SK-N-SH (cell line): ENCODE data around the gene ERMAP. TPM values are rescaled to one million over a fixed set of nuclear protein-coding genes. Genes with fewer than 3 reads are reported as not detected.
A peak's percentile ranks its signal among the peaks of the same experiment; 100 is the strongest.

ENCODE experiments used
- CTCF ChIA-PET: fragments of 300-600, 350-600 bp; formaldehyde crosslinking; extraction: SDS; loops from one replicate; lab custom pipeline; 2021; lab: Yijun Ruan, JAX
- POLR2A ChIA-PET: fragments of 350-600 bp; sonication (Branson Sonifier 250); formaldehyde crosslinking; extraction: SDS; loops from one replicate; lab custom pipeline; 2020; ENCODE audit warnings: antibody characterized with exemption, inconsistent platforms; lab: Yijun Ruan, JAX
- DNase-seq: peaks from one replicate; pipeline ENCODE4 v3.0.0; 2012
- H2AFZ ChIP-seq: fragments of 200-600 bp; sonication (generic); 2 replicates; pipeline ENCODE4 v1.8.1; 2016; ENCODE audit warnings: antibody characterized with exemption, mild to moderate bottlenecking, low read depth
- H3F3A ChIP-seq: fragments of 200-600 bp; sonication (generic); replicated peaks from 2 replicates; pipeline ENCODE3; 2016; ENCODE audit warnings: antibody characterized with exemption, mild to moderate bottlenecking; ENCODE audit not compliant: insufficient read depth
- H3K27ac ChIP-seq, 2 experiments: fragments of 200-500 bp in 1 of 2; fragments of 200-600 bp in 1 of 2; sonication (Bioruptor generic) in 1 of 2; sonication (generic), shearing (Covaris generic) in 1 of 2; 2 replicates each; pipeline versions ENCODE4 v1.5.1 to v1.6.1; 2014 to 2016; ENCODE audit warnings: low read depth in 2 of 2, inconsistent platforms in 1 of 2, low read length in 1 of 2, mild to moderate bottlenecking in 1 of 2, mixed read lengths in 1 of 2
- H3K27me3 ChIP-seq: fragments of 200-600 bp; sonication (generic), shearing (Covaris generic); 2 replicates; pipeline ENCODE4 v1.6.1; 2016; ENCODE audit warnings: mixed run types; ENCODE audit not compliant: insufficient read depth
- H3K36me3 ChIP-seq, 2 experiments: fragments of 200-500 bp in 1 of 2; fragments of 200-600 bp in 1 of 2; sonication (Bioruptor generic) in 1 of 2; sonication (generic) in 1 of 2; replicated peaks in 1 of 2; 2 replicates each; pipeline versions ENCODE3 to v1.5.1; 2014 to 2016; ENCODE audit warnings: low read length in 1 of 2, mild to moderate bottlenecking in 1 of 2; ENCODE audit not compliant: insufficient read depth in 2 of 2, control insufficient read depth in 1 of 2
- H3K4me1 ChIP-seq, 2 experiments: fragments of 200-500 bp in 1 of 2; fragments of 200-600 bp in 1 of 2; sonication (Bioruptor generic) in 1 of 2; sonication (generic), shearing (Covaris generic) in 1 of 2; 2 replicates each; pipeline versions ENCODE4 v1.5.1 to v1.6.1; 2014 to 2016; ENCODE audit warnings: low read depth in 1 of 2, low read length in 1 of 2, mixed run types in 1 of 2; ENCODE audit not compliant: insufficient read depth in 2 of 2, control insufficient read depth in 1 of 2
- H3K4me2 ChIP-seq: fragments of 200-600 bp; sonication (generic), shearing (Covaris generic); 2 replicates; pipeline ENCODE4 v1.6.1; 2017; ENCODE audit warnings: mixed run types
- H3K4me3 ChIP-seq, 2 experiments: fragments of 200-500 bp in 1 of 2; fragments of 200-600 bp in 1 of 2; sonication (Bioruptor generic) in 1 of 2; sonication (generic), shearing (Covaris generic) in 1 of 2; 2 replicates each; pipeline versions ENCODE4 v1.5.1 to v1.8.1; 2014 to 2016; ENCODE audit warnings: low read depth in 2 of 2, inconsistent platforms in 1 of 2, low read length in 1 of 2, mild to moderate bottlenecking in 1 of 2, mixed read lengths in 1 of 2, moderate library complexity in 1 of 2
- H3K79me2 ChIP-seq: fragments of 200-600 bp; sonication (generic); 2 replicates; pipeline ENCODE4 v1.8.1; 2017; ENCODE audit warnings: mild to moderate bottlenecking; ENCODE audit not compliant: insufficient read depth
- H3K9ac ChIP-seq: fragments of 200-600 bp; sonication (generic); 2 replicates; pipeline ENCODE4 v1.6.1; 2017; ENCODE audit warnings: mixed run types
- H3K9me2 ChIP-seq: fragments of 200-600 bp; sonication (generic); 2 replicates; pipeline ENCODE4 v1.6.1; 2017; ENCODE audit warnings: mixed run types
- H3K9me3 ChIP-seq: fragments of 200-600 bp; sonication (generic); 2 replicates; pipeline ENCODE4 v1.6.1; 2017; ENCODE audit warnings: mixed run types, mild to moderate bottlenecking, moderate library complexity
- H4K20me1 ChIP-seq: fragments of 200-600 bp; sonication (generic); 2 replicates; pipeline ENCODE4 v1.6.1; 2017; ENCODE audit warnings: mild to moderate bottlenecking, mixed run types; ENCODE audit not compliant: insufficient read depth
- CHD2 ChIP-seq: fragments of 150-350 bp; IDR thresholded peaks from 2 replicates; pipeline ENCODE4 v1.6.1; 2018; ENCODE audit warnings: low read length; ENCODE audit not compliant: partially characterized antibody
- CTCF ChIP-seq: fragments of 200-600 bp; sonication (generic); IDR thresholded peaks from 2 replicates; pipeline ENCODE4 v1.6.1; 2017; ENCODE audit warnings: antibody characterized with exemption, mild to moderate bottlenecking, moderate library complexity
- ELF1 ChIP-seq: IDR thresholded peaks from 2 replicates; pipeline ENCODE4 v1.4.0; 2012
- EZH2phosphoT487 ChIP-seq: fragments of 200-600 bp; sonication (generic); IDR thresholded peaks from 2 replicates; pipeline ENCODE4 v1.6.1; 2017; ENCODE audit warnings: low read depth, mixed run types, mild to moderate bottlenecking, antibody characterized with exemption, moderate library complexity, borderline replicate concordance
- FOSL2 ChIP-seq: IDR thresholded peaks from 2 replicates; pipeline ENCODE4 v1.4.0; 2012; ENCODE audit warnings: low read depth, mild to moderate bottlenecking, moderate library complexity, borderline replicate concordance
- FOXJ3 ChIP-seq: sonication (generic); formaldehyde crosslinking; IDR thresholded peaks from 2 replicates; pipeline ENCODE4 v1.5.1; 2020; ENCODE audit warnings: mild to moderate bottlenecking, missing genetic modification reagents
- FOXM1 ChIP-seq: IDR thresholded peaks from 2 replicates; pipeline ENCODE4 v1.4.0; 2012; ENCODE audit warnings: low read depth, mild to moderate bottlenecking
- GATA2 ChIP-seq: sonication (generic); formaldehyde crosslinking; IDR thresholded peaks from 2 replicates; pipeline ENCODE4 v1.5.0; 2020; ENCODE audit warnings: mild to moderate bottlenecking, missing genetic modification reagents
- IRF3 ChIP-seq: fragments of 150-350 bp; IDR thresholded peaks from 2 replicates; pipeline ENCODE4 v1.6.1; 2016; ENCODE audit warnings: mild to moderate bottlenecking, low read depth, low read length
- MEF2A ChIP-seq: IDR thresholded peaks from 2 replicates; pipeline ENCODE4 v1.4.0; 2012; ENCODE audit warnings: low read depth, borderline replicate concordance
- MXI1 ChIP-seq: IDR thresholded peaks from 2 replicates; pipeline ENCODE4 v1.6.1; 2012; ENCODE audit warnings: mild to moderate bottlenecking, low read depth, low read length, improper control_type of control experiment
- NFIC ChIP-seq: IDR thresholded peaks from 2 replicates; pipeline ENCODE4 v1.4.0; 2012; ENCODE audit warnings: borderline replicate concordance
- PBX3 ChIP-seq: IDR thresholded peaks from 2 replicates; pipeline ENCODE4; 2012
- RAD21 ChIP-seq: IDR thresholded peaks from 2 replicates; pipeline ENCODE4 v1.6.1; 2012; ENCODE audit warnings: mild to moderate bottlenecking, low read length
- RCOR1 ChIP-seq: fragments of 150-350 bp; IDR thresholded peaks from 2 replicates; pipeline ENCODE4 v1.6.1; 2017; ENCODE audit warnings: antibody characterized with exemption, low read length
- RXRA ChIP-seq: IDR thresholded peaks from 2 replicates; pipeline ENCODE4 v1.4.0; 2012; ENCODE audit warnings: low read depth, mild to moderate bottlenecking, borderline replicate concordance
- SIN3A ChIP-seq: IDR thresholded peaks from 2 replicates; pipeline ENCODE4 v1.6.1; 2012; ENCODE audit warnings: low read depth, mild to moderate bottlenecking, low read length, moderate library complexity, borderline replicate concordance
- SMC3 ChIP-seq: IDR thresholded peaks from 2 replicates; pipeline ENCODE4 v1.6.1; 2012; ENCODE audit warnings: low read depth, low read length, improper control_type of control experiment
- TEAD4 ChIP-seq: IDR thresholded peaks from 2 replicates; pipeline ENCODE4 v1.4.0; 2012; ENCODE audit warnings: mild to moderate bottlenecking, borderline replicate concordance; ENCODE audit not compliant: insufficient read depth
- WGBS: methylation state at CpG from one replicate; pipeline ENCODE4 v1.1.6; 2017; ENCODE audit warnings: low lambda C conversion rate; 5-methylcytosine and 5-hydroxymethylcytosine counted together
- polyA plus RNA-seq, 3 experiments: library from polyadenylated mRNA; depleted of rRNA; stranded (reverse); fragments of >200 nt; gene quantifications; 2 replicates each; pipeline ENCODE4 v1.2.3, GENCODE V29; 2012
- TF ChIP-seq, protein P1 (sequence below): IDR thresholded peaks from 2 replicates; pipeline ENCODE4 v1.4.0; 2012; ENCODE audit warnings: low read depth, borderline replicate concordance
- TF ChIP-seq, protein P2 (sequence below): IDR thresholded peaks from 2 replicates; pipeline ENCODE4 v1.4.0; 2012; ENCODE audit warnings: low read depth, borderline replicate concordance

Gene ERMAP
- polyA plus RNA-seq (2012; rRNA removed): 10.4 and 13.4 TPM in 2 replicates
- polyA plus RNA-seq (2012; cell fraction: cytosol; rRNA removed): 9.8 and 10.9 TPM in 2 replicates
- 18.7 and 27.2 TPM in 2 replicates for polyA plus RNA-seq (2012; cell fraction: nucleus; rRNA removed)

GRCh38 chr1:42816585-42817439, at the start of gene ERMAP, which contains the start of gene SVBP:
ERMAP (plus strand) TSS chr1:42817122; CDS start chr1:42830449, 13,327 bp downstream.
SVBP (minus strand) TSS chr1:42817397; CDS start chr1:42816544, 853 bp downstream.
- DNase-seq: peak; percentile 98
- peak within 1 kb of the TSS; percentile 98 to 99 for H3K27ac ChIP-seq
- H4K20me1 ChIP-seq: no peaks in the 10 kb centered on the region
- peak within 1 kb of the TSS; percentile 87 for H3K4me2 ChIP-seq
- no peaks in the 10 kb centered on the region for H3K9me3 ChIP-seq
- POLR2A ChIA-PET: interaction anchor here (0.7 to 1.5 kb wide), 6 partner anchors 17 to 257 kb away, joined by 3 to 5 read pairs (median 3); partner anchors contain the start of gene ZNF691
- 3% methylated on average over 5 of the region's 66 CpGs for WGBS
- H3K9me2 ChIP-seq: no peaks in the 10 kb centered on the region
- H3K36me3 ChIP-seq: peaks cover 0 to 10% of the 10 kb centered on the region in 2 experiments
- H2AFZ ChIP-seq: peak within 1 kb of the TSS; percentile 94
- CTCF ChIA-PET: interaction anchor here (1.2 to 1.9 kb wide), 6 partner anchors 10 to 97 kb away, joined by 3 to 7 read pairs (median 6); partner anchors contain the start of gene ZNF691
- peak within 1 kb of the TSS; percentile 76 to 85 for H3K4me3 ChIP-seq
- H3K9ac ChIP-seq: peak within 1 kb of the TSS; percentile 98
- H3K4me1 ChIP-seq: peaks cover 9 to 12% of the 10 kb centered on the region in 2 experiments; a peak in 2 of 4 replicates
- peaks cover 4% of the 10 kb centered on the region for H3F3A ChIP-seq
- no peaks in the 10 kb centered on the region for H3K27me3 ChIP-seq
- peaks cover 30% of the 10 kb centered on the region for H3K79me2 ChIP-seq
- TF ChIP-seq TEAD4: no peak
- TF ChIP-seq, protein P1, sequence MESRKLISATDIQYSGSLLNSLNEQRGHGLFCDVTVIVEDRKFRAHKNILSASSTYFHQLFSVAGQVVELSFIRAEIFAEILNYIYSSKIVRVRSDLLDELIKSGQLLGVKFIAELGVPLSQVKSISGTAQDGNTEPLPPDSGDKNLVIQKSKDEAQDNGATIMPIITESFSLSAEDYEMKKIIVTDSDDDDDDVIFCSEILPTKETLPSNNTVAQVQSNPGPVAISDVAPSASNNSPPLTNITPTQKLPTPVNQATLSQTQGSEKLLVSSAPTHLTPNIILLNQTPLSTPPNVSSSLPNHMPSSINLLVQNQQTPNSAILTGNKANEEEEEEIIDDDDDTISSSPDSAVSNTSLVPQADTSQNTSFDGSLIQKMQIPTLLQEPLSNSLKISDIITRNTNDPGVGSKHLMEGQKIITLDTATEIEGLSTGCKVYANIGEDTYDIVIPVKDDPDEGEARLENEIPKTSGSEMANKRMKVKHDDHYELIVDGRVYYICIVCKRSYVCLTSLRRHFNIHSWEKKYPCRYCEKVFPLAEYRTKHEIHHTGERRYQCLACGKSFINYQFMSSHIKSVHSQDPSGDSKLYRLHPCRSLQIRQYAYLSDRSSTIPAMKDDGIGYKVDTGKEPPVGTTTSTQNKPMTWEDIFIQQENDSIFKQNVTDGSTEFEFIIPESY: no peak
- TF ChIP-seq SMC3: no peak
- TF ChIP-seq EZH2phosphoT487: no peak
- no peak for TF ChIP-seq GATA2
- no peak for TF ChIP-seq RCOR1
- no peak for TF ChIP-seq RXRA
- TF ChIP-seq NFIC: peak; percentile 54
- TF ChIP-seq CTCF: no peak
- no peak for TF ChIP-seq FOSL2
- TF ChIP-seq FOXJ3 (CRISPR knock-in tag): no peak
- TF ChIP-seq PBX3: no peak; the same call in 1 of the 2 replicates
- TF ChIP-seq MEF2A: no peak
- no peak for TF ChIP-seq IRF3
- no peak for TF ChIP-seq CHD2
- TF ChIP-seq ELF1: peak; percentile 14; the same call in 1 of the 2 replicates
- no peak for TF ChIP-seq RAD21
- no peak; the same call in 1 of the 2 replicates for TF ChIP-seq SIN3A
- no peak for TF ChIP-seq FOXM1
- TF ChIP-seq, protein P2, sequence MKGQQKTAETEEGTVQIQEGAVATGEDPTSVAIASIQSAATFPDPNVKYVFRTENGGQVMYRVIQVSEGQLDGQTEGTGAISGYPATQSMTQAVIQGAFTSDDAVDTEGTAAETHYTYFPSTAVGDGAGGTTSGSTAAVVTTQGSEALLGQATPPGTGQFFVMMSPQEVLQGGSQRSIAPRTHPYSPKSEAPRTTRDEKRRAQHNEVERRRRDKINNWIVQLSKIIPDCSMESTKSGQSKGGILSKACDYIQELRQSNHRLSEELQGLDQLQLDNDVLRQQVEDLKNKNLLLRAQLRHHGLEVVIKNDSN: no peak
- peak; percentile 46; the same call in 1 of the 2 replicates for TF ChIP-seq MXI1
